ENCODE results near the gene PRKN.

DNA sequence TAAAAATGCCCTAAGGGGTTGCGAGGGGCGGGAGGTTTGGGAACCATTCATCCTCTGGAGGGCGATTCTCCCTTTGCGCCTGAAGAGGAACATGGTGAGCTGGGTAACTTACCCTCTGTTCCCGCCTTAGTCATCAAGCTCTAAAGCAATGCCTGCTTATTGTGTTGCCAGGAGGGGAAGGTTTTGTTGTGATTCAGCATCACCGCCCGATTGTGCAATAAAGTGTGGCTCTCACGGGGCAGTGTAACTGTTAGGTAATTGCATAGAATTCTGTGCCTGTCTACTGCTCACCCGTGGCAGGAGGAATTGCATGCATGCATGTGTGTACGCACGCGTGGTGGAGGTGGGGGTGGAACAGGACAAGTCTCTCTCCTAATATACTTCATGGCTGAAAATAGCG lies 1358.2 kb downstream of the PRKN start:
- TF ChIP-seq, protein P1, sequence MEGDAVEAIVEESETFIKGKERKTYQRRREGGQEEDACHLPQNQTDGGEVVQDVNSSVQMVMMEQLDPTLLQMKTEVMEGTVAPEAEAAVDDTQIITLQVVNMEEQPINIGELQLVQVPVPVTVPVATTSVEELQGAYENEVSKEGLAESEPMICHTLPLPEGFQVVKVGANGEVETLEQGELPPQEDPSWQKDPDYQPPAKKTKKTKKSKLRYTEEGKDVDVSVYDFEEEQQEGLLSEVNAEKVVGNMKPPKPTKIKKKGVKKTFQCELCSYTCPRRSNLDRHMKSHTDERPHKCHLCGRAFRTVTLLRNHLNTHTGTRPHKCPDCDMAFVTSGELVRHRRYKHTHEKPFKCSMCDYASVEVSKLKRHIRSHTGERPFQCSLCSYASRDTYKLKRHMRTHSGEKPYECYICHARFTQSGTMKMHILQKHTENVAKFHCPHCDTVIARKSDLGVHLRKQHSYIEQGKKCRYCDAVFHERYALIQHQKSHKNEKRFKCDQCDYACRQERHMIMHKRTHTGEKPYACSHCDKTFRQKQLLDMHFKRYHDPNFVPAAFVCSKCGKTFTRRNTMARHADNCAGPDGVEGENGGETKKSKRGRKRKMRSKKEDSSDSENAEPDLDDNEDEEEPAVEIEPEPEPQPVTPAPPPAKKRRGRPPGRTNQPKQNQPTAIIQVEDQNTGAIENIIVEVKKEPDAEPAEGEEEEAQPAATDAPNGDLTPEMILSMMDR (IDR thresholded peaks at IDR 0.05; ENCODE audit: low read depth, low read length), result no peak
- TF ChIP-seq EZH2phosphoT487 (IDR thresholded peaks at IDR 0.05; ENCODE audit: low read depth), result no peak

All from OCI-LY3 (cell line).